AG09319 (cell line): ENCODE data around the gene JPH3.
"Not testable (repeated sequence)": the region's sequence is repeated elsewhere in the genome, so short reads cannot be mapped to it uniquely, and the experiment has no call there.

Experiments
- DNase-seq: peaks from one replicate; pipeline ENCODE4 v3.0.0-alpha.2; 2010; ENCODE audit warnings: low read depth; ENCODE audit errors: extremely low read depth
- TF ChIP-seq, protein P1 (sequence below): IDR thresholded peaks from 2 replicates; pipeline ENCODE4 v1.5.1; 2011; ENCODE audit warnings: low read depth, mild to moderate bottlenecking, inconsistent platforms, low read length, moderate library complexity

JPH3 gene

GRCh38 chr16:87576171-87576570 lies 26.1 kb upstream of the JPH3 start:
- DNase-seq = no peak
- TF ChIP-seq, protein P1, sequence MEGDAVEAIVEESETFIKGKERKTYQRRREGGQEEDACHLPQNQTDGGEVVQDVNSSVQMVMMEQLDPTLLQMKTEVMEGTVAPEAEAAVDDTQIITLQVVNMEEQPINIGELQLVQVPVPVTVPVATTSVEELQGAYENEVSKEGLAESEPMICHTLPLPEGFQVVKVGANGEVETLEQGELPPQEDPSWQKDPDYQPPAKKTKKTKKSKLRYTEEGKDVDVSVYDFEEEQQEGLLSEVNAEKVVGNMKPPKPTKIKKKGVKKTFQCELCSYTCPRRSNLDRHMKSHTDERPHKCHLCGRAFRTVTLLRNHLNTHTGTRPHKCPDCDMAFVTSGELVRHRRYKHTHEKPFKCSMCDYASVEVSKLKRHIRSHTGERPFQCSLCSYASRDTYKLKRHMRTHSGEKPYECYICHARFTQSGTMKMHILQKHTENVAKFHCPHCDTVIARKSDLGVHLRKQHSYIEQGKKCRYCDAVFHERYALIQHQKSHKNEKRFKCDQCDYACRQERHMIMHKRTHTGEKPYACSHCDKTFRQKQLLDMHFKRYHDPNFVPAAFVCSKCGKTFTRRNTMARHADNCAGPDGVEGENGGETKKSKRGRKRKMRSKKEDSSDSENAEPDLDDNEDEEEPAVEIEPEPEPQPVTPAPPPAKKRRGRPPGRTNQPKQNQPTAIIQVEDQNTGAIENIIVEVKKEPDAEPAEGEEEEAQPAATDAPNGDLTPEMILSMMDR = no peak

- not testable (repeated sequence) for DNase-seq
Measured at GRCh38 chr16:87578142-87578930, 24.0 kb upstream of the JPH3 start.

DNA sequence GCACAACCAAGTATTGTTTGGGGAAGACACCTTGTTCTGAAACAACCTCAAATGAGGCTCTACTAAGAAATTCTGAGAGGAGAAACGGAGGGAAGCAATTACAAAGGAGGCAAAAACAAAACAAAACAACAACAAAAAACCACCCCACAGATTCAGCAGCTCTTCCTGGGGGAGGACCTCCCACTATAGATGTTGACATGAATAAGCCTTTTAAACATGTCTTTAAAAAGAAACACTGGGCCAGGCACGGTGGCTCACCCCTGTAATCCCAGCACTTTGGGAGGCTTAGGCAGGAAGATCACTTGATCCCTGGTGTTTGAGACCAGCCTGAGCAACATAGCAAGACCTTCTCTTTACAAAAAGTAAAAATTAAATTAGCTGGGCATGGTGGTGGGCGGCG lies 22.6 kb upstream of the JPH3 start:
- TF ChIP-seq, protein P1 = no peak
- DNase-seq = no peak

- no peak for DNase-seq
- TF ChIP-seq, protein P1 = no peak
Measured at GRCh38 chr16:87580855-87581261, 21.4 kb upstream of the JPH3 start.

- TF ChIP-seq, protein P1 = no peak
- peak; percentile 87 for DNase-seq
Measured at GRCh38 chr16:87581857-87582215, 20.5 kb upstream of the JPH3 start.

DNA sequence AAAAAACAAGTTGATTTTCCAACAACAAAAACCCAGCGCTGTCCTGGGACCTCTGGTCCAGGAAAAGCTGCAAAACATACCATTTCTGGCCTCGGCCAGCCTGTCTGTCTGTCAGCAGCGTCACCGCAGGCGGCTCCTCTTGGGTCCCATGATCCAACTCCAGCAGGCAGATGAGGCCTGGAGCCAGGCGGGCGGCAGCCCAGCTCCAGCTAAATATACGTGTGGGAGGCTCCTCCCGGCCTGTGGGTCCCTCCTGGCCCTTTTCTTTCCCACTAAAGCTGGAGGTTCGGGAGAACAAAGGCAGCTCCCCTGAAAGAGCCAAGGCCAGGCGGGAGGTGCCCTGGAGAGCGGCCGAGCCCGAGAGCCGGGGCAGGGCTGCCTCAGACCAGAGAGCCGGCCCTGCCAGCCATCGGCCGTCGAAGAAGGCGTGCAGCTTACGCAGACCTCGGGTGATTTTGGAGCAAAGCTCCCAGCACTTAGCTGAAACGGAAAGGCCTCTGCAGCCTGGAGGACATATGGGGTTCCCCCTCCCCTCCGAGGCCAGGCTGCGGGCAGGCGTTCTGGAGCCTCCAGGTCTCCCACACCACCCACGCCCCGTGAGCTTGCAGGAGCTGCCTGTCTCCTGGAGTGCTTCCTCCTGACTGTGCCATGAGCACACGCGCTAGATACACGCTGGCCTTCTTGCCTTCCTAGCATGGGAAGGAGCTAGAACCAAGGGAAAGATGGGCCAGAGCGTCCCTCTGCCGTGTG lies 19.9 kb upstream of the JPH3 start:
- TF ChIP-seq, protein P1 = no peak
- no peak for DNase-seq

- TF ChIP-seq, protein P1 = no peak
- no peak for DNase-seq
Measured at GRCh38 chr16:87582966-87583325, 19.4 kb upstream of the JPH3 start.
